Measurements from ENCODE around the gene KRTAP12-4. TPM values are rescaled to one million over a fixed set of nuclear protein-coding genes. Genes with fewer than 3 reads are reported as not detected.

The KRTAP12-4 gene
- total and polyA plus RNA-seq, 9 of the 15 experiments (the other 6 are each of a cell fraction or from before 2014, with no cell fraction given), result not detected

DNA sequence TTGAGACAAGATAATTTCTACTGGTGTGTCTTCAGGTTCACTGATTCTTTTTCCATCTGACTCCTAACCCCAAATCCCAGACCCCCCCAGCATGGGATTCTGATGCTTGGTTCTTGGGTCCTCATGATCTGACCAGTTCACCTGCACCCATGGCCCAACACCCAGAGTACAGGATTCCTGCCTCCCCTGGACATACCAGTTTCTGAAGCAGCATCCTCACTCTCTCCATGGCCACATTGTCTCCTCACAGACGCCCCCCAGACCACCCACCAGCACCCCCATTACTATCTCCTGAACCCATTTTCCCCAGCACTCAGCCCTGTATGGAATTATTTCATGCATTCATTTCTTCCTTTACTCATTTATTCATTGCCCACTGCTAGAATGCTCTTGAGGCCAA is 2.4 kb upstream of the KRTAP12-4 start:
- ChIA-PET CTCF (ENCODE audit: low intra/inter-chr PET ratio) (no interaction called here), POLR2A (no interaction called here)
- Histone ChIP-seq H3K4me3 (no peak overlapping the region), H3K4me1 (replicated peaks in 1 of 2; ENCODE audit: control insufficient read depth in 2 of 2, insufficient read depth in 2 of 2, low read length in 2 of 2) (peaks cover 0 to 8% of the 10 kb centered on the region in 2 experiments; a peak in 2 of 5 replicates), H3K27me3 (ENCODE audit: control insufficient read depth in 2 of 2, insufficient read depth in 2 of 2, low read length in 2 of 2) (peaks cover 4 to 33% of the 10 kb centered on the region in 2 experiments; a peak in 4 of 5 replicates), H3K36me3 (ENCODE audit: control insufficient read depth, insufficient read depth, low read length) (no peaks in the 10 kb centered on the region), H3K9me1 (ENCODE audit: control insufficient read depth, insufficient read depth, low read length) (no peaks in the 10 kb centered on the region), H2AFZ (ENCODE audit: low read depth, low read length) (no peak overlapping the region), H4K20me1 (replicated peaks; ENCODE audit: control insufficient read depth, insufficient read depth, low read length) (no peaks in the 10 kb centered on the region), H3K9ac (ENCODE audit: insufficient read depth in 1 of 2, low read depth in 2 of 2, low read length in 2 of 2) (no peak overlapping the region), H3K79me2 (ENCODE audit: control insufficient read depth, insufficient read depth, low read length) (no peaks in the 10 kb centered on the region), H3K4me2 (ENCODE audit: insufficient read depth, low read length) (no peak overlapping the region), H3K27ac (ENCODE audit: extremely low read depth, low read depth, low read length) (no peak overlapping the region), H3K9me3 (replicated peaks; ENCODE audit: control insufficient read depth, insufficient read depth, low read depth, low read length) (no peaks in the 10 kb centered on the region)
- in situ Hi-C loops (cut with MboI), result no loop called here
- WGBS (ENCODE audit: insufficient coverage, low coverage, missing lambda C conversion rate), result 0% methylated on average over 1 of the region's 1 CpG
- FAIRE-seq, result no peak
- no TSS peak for BruUV-seq (replicated peaks)
- no peak for ATAC-seq
- DNase-seq (ENCODE audit: extremely low read depth in 1 of 4, low spot score in 3 of 4), result no peak
- TF ChIP-seq, protein P1, sequence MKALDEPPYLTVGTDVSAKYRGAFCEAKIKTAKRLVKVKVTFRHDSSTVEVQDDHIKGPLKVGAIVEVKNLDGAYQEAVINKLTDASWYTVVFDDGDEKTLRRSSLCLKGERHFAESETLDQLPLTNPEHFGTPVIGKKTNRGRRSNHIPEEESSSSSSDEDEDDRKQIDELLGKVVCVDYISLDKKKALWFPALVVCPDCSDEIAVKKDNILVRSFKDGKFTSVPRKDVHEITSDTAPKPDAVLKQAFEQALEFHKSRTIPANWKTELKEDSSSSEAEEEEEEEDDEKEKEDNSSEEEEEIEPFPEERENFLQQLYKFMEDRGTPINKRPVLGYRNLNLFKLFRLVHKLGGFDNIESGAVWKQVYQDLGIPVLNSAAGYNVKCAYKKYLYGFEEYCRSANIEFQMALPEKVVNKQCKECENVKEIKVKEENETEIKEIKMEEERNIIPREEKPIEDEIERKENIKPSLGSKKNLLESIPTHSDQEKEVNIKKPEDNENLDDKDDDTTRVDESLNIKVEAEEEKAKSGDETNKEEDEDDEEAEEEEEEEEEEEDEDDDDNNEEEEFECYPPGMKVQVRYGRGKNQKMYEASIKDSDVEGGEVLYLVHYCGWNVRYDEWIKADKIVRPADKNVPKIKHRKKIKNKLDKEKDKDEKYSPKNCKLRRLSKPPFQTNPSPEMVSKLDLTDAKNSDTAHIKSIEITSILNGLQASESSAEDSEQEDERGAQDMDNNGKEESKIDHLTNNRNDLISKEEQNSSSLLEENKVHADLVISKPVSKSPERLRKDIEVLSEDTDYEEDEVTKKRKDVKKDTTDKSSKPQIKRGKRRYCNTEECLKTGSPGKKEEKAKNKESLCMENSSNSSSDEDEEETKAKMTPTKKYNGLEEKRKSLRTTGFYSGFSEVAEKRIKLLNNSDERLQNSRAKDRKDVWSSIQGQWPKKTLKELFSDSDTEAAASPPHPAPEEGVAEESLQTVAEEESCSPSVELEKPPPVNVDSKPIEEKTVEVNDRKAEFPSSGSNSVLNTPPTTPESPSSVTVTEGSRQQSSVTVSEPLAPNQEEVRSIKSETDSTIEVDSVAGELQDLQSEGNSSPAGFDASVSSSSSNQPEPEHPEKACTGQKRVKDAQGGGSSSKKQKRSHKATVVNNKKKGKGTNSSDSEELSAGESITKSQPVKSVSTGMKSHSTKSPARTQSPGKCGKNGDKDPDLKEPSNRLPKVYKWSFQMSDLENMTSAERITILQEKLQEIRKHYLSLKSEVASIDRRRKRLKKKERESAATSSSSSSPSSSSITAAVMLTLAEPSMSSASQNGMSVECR (CRISPR knock-in tag; IDR thresholded peaks at IDR 0.05), result no peak
- TF ChIP-seq NCOA4 (IDR thresholded peaks at IDR 0.05; ENCODE audit: partially characterized antibody) (no peak), FIP1L1 (IDR thresholded peaks at IDR 0.05; ENCODE audit: low read depth, low read length, poor library complexity, severe bottlenecking) (no peak), MCM3 (IDR thresholded peaks at IDR 0.05) (no peak), OTX1 (CRISPR knock-in tag; IDR thresholded peaks at IDR 0.05) (no peak)
- TF ChIP-seq, protein P2, sequence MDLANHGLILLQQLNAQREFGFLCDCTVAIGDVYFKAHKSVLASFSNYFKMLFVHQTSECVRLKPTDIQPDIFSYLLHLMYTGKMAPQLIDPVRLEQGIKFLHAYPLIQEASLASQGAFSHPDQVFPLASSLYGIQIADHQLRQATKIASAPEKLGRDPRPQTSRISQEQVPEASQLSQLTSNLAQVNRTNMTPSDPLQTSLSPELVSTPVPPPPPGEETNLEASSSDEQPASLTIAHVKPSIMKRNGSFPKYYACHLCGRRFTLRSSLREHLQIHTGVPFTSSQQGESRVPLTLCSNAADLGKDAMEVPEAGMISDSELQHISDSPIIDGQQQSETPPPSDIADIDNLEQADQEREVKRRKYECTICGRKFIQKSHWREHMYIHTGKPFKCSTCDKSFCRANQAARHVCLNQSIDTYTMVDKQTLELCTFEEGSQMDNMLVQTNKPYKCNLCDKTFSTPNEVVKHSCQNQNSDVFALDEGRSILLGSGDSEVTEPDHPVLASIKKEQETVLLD (IDR thresholded peaks at IDR 0.05), result no peak
- intact Hi-C loops (cut with micrococcal nuclease), result no loop called here
